GM18511 (cell line): ENCODE results near the gene HINT2.

ENCODE experiments used
- ATAC-seq: cut with Tn5 transposase; IDR thresholded peaks from one replicate; pipeline ENCODE4 v1.9.1; 2021; ENCODE audit warnings: mild to moderate bottlenecking, moderate library complexity; ENCODE audit not compliant: unreplicated experiment

Gene HINT2

DNA sequence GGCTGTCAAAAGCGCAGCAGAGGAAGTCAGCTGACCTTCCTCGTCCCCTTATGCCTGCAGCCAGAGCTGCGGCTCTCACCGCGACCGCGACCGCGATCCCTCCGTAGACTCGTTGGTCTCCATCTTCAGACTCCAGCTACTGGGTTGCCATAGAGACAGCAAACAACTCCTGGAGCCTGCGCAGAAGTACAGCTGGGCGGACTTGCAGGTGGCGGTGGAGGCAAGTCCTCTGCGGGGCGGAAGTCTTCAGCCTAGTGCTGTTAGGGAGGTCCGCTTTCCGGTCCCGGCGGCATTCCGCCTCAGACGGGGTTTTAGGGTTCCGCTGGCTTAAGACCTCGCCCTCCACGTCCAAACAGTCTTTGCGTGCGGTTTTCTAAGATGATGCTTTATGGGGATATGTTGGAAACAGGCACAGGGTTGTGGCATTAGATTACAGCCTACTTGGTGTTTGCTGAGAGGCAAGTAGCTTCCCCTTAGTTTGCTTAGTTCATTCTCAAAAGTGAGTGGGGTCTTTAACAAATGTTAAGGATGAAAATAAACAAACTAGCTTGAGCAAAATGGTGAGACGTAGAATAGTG lies 2.7 kb downstream of the HINT2 start, which contains the start of gene SPAG8:
TSS of gene SPAG8 (minus strand) at position 238 of the 578 bp plus-strand sequence. CDS start at position 123, 115 bp downstream.
- ATAC-seq: peak; percentile 65

DNA sequence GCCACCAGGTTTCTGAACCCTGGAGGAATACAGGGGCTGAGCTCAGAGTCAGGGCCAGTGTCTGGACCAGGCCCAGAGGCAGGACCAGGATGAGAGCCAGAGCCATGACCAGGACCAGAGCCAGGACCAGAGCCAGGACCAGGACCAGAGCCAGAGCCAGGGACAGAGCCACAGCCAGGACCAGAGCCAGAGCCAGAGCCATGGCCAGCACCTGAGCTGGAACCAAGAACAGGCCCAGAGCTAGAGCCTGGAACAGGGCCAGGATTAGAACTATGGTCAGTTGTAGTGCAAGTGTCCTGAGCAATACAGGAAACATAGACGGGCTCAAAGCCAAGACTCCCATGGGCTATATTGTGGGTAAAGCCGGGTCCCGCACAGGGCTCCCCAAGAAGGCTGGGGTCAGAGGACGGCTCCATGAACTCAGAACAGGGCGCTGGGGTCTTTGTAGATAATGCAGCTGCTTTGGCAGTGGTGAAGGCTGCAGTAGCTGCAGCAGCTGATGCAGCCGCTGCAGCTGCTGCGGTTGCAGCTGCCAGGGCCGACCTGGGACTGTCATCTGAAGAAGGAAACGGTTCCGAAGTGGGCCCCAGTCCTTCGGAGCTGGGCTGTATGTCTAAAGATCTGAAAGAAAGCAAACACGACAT lies 3.3 kb downstream of the HINT2 start:
- ATAC-seq: no peak

DNA sequence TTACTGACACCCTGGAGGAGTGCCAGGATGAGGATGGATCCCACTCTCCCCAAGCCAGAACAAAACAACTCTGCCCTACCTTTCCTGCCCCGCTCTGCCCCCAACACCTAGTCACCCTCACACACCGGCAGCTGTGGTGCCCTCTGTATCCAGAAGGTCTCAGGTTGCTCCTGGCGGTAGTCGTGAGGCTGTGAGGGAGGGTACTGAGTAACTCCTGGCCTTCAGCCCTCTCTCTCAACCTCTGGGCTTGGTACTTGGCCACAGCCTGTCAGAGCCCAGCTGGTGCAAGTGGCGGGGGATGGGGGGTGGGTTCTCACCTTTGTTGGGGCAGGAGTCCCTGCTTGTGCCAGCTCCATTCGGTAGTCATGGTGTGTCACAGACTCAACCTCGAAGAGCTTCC lies 4.7 kb downstream of the HINT2 start:
- no peak for ATAC-seq

DNA sequence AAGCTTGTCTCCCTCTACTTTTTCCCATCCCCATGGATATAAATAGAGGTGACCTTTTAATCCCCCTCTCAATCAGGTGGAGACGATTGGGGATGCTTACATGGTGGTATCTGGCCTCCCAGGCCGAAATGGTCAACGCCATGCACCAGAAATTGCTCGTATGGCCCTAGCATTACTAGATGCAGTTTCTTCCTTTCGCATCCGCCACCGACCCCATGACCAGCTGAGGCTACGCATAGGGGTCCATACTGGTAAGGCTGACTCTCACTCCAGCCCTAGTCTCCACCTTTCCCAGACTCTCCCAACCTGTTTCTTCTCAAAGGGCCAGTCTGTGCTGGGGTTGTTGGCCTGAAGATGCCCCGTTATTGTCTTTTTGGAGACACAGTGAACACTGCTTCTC lies 6.4 kb downstream of the HINT2 start:
- no peak for ATAC-seq

DNA sequence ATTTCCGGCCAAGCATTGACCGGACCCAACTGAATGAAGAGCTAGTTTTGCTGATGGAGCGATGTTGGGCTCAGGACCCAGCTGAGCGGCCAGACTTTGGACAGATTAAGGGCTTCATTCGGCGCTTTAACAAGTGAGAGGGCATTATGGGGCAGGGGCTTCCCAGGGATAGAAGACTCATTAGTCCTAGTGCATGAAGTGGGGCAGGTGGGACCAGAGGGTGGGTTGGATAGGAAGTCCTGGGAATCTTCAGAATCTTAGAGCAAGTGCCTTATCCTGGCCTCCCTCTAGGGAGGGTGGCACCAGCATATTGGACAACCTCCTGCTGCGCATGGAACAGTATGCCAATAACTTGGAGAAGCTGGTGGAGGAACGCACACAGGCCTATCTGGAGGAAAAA lies 8.7 kb downstream of the HINT2 start:
- ATAC-seq: no peak

DNA sequence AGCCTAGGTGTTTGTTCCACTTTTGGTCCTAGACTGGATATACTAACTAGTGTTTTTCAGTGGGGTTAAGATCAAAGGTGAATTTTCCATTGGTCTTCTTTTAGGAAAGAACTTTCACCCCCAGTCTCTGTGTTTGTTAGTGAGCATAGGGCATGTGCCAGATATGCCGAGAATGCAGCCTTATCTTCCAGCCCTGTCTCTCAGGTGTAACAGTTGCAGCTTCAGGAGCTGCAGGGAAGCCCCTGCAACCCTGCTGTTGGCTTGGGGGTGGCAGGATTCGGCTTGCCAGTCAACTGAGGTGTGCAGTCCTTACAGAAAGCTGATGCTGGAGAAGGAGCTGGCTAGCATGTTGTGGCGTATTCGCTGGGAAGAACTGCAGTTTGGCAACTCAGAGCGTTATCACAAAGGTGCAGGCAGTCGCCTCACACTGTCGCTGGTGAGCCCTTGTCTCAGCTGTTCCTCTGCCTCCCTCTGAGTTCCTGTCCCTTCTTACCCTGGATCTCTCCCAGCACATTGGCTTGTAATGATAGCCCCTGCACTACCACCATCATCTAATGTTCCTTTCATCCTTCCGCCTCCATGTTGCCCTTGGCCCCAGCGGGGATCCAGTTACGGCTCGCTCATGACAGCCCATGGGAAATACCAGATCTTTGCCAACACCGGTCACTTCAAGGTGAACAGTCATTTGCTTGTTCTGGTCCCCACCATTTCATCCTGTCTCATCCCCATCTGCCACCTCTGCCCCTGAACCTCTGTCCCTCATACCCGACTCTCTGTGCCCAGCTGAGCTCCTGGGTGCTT lies 13.3 kb downstream of the HINT2 start:
- no peak for ATAC-seq

DNA sequence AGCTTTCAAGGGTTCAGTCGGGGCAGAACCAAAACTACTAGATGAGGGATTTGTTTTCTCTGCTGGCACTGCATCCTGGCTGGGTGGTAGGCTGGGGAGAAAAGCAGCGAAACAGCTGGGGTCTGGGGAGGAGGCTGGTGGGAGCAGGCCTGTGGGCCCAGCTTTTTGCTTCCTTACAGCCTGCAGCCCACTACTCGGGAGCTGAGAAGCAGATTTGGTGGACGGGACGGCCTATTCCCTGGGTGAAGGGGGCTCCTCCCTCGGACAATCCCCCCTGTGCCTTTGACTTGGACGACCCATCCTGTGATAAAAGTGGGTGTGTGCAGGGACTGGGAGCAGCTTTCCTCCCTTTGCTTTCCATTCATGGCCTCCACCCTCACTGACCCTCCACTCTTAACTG lies 14.3 kb downstream of the HINT2 start:
- ATAC-seq: no peak

DNA sequence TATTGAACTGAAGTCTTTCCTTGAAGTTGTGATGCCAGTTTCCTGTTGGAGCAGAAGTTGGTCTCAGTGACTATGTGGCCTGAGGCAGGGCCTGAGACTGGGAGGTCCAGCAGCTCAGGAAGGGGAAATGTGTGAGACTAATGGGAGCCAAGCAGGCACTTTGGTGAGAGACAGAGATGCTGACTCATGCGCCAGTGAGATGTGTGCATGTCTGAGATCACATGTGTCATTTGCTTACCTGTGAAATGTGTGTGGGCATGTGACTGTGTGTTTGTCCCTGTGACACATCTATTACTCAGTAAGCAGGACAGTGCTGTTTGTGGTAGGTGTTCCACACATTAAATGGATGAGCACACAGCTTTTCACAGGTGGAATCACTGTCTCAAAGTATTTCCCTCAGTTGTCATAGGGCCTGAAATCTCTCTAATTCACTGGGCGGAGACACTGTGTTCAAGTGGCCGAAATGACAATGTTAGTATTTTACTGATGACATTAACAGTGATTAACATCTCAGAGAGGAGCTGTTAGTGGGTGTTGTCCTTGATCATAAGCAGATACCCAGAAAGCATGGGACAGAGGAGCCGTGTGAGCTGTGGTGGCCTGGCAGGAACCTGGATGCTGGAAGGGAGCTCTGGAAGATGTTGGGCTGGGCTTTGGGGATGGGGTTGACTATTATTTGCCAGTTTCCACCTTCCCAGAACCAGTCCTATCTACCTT lies 16.0 kb downstream of the HINT2 start:
- no peak for ATAC-seq

DNA sequence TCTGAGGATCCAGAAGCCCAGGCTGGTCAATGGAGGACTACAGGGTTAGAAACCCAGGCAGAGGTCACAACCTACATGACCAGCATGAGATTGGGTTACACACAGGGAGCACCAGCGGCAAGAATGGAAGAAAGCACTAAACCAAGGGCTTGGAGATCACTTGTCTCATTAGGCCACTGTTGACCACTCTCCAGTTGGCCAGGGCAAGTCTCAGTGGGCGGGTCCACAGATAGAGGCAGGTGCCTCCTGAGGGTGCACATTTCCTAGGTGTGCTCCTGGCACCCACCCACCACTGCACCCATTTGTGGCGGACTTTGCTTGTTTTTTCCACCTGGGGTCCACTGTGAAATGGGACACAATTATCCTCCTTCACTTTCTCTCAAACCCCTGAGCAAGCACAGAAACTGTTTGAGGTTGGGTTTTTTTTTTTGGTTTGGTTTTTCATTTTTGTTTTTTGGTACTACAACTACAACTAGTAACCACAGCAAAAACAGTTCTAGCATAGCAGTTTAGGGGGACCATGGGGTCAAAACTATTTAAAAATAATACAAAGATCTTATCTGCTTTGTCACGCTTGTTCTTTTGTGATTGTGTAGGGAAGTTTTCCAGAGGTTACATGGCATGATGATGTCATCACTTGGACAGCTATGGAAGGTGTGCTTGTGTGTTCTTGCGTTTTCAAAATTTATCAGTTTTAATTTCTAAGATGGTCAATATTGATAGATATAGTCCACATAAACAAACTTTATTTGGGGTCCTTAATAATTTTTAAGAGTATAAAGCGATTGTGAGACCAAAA lies 17.3 kb downstream of the HINT2 start:
- no peak for ATAC-seq

DNA sequence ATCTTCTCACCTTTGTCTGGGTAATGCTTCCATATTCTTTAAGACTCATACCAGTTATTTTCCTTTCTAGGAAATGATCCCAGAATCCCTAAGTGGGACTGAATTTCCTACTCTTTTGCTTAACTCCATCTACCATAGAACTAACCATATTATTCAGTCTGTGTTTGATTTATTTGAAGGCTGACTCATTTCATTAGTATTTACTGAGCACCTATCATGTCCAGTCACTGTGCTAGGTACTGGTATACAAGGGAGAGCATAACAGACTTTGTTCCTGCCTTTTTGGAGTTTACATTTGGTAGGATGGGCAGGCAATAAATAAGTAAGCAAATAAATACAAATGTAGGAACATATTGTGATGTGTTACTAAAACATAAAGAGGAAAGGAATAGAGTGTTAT lies 19.1 kb downstream of the HINT2 start:
- ATAC-seq: no peak

DNA sequence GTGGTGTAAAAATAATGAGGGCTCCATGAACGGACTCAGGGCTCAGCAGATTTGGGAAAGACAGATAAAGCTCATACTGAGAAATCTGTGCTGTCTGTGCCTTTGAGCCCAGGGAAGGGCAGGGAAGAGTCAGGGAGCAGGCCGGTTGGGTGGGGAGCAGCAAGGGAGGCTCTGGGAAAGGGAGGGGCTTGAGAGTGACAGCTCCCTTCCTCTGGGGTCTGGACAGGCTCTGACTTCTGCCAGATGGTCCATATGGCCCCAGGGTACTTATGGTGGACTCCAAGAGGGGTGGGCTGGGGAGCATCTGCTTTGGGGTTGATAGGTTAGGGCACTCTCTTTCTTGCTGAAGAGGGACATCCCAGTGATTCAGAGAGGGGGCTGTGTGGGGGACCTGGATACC lies 21.4 kb downstream of the HINT2 start:
- ATAC-seq: no peak

DNA sequence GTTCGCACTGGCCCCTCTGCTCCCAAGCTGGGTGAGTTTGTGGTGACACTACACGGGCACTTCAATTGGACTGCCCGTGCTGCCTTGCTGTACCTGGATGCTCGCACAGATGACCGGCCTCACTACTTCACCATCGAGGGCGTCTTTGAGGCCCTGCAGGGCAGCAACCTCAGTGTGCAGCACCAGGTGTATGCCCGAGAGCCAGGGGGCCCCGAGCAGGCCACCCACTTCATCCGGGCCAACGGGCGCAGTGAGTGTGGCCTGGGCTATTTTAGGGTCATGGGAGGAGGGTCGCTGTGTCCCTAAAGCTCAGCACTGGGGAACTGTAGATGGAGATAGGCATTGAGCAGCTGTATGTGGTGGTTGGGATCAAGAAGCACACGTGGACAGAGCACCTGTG lies 22.0 kb downstream of the HINT2 start:
- no peak for ATAC-seq

DNA sequence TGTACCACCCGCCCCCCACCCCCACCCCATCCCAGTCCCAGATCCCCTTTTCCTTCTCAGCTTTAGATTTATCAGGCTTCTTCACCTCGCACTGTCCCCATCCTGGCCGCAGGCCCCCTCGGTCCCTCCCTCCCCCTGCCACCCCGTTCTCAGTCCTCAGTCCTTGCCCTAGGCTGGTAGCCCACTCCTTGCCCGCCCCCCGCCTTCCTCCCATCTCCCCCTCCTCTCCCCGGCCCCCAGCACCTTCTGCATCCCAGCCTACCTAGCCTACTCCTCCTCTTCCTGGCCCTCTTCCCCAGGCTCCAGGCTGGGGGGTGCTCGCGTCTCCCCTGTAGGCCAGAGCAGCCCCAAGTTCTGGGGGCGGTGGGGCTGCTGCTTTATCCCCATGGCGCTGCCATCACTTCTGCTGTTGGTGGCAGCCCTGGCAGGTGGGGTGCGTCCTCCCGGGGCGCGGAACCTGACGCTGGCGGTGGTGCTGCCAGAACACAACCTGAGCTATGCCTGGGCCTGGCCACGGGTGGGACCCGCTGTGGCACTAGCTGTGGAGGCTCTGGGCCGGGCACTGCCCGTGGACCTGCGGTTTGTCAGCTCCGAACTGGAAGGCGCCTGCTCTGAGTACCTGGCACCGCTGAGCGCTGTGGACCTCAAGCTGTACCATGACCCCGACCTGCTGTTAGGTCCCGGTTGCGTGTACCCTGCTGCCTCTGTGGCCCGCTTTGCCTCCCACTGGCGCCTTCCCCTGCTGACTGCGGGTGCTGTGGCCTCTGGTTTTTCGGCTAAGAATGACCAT lies 22.6 kb downstream of the HINT2 start:
- no peak for ATAC-seq

DNA sequence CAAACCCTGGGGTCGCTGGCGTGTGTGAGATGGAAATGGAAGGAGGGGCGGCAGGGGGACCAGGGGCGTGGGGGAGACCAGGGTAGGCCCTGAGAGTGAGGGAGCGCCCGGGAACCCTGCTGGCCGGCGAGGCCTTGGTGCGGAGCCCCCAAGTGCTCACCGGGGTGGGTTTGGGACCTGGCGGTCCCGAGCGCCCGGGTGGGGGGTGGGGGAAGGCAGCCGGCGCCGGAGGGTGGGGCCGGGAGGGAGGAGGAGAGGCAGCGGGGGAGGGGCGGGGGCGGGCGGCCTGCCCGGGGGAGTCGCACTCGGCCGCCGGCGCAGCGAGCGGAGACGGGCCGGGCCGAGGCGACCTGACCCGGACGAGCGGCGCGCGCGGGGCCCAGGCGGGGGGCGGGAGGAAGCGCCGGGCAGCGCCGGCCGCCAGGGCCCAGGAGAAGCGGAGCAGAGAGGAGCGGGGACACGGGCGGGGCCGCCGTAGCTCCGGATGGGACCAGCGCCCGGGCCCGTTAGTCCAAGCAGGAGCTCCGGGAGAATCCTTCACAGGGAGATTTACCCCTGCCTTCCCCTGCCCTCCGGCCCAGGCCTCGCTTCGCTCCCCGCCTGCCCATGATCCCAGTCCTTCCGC lies 23.4 kb downstream of the HINT2 start, which contains the start of gene NPR2:
TSS of gene NPR2 (plus strand) at position 295 of the 625 bp plus-strand sequence. CDS start 818 bp downstream, outside the sequence.
- ATAC-seq: no peak

DNA sequence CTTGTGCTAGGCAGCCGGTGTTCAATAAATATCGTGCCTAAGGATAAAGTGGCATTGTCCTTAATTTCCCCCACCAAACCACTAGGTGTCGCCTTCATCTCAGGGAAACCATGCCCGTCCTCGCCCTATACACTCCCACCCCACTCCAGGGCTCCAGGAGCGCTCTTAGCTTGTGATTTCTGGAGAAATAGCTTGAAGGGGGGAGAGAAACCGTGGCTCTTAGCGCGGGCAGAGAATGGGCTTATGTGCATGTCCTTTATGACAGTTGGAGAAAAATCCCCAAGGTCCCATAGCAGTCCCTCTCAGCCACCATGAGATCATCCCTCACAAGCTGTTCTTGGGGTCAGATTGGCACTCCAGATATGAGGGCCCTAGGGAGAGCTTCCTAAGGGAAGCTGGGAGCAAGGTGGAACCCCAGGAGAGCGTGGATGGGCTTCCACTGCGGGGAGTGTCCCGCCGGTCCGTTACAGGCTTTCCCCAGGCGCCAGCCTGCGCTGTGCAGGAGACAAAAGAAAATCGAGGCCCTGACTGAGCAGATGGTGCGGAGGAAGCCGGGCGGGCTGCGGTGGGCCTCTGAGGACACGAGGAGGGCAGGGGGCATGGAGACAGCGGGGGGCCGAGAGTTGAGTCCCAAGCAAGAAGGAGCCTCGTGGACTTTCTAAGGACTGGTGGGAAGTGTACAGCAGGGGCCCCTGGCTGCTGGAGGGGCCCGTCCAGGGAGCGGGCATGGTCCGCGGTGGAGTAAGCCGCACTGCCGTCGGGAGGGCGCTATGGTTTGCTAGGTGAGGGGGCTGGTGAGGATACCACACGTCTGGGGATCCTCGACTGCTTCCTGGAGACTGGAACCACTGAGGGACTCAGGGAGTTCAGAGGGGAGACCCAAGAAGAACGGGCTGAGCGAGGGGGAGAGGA lies 24.2 kb downstream of the HINT2 start:
- no peak for ATAC-seq

DNA sequence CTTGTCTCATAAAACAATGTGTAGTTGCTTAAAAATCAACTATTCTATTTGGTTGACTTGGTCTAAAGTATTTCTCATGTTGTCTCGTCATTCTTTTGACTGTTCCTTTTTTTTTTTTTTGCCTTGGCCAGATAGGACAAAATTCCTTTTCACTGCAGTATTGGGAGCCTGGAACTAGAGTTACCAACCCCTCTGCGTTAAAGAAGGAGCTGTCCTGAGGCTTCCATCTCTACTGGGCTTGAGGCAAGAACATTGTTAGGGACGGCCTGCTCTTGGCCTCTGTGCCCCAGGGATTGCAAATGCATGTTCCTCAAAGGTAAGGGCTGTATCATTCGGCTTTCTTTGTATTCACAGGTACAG lies 24.8 kb downstream of the HINT2 start:
- no peak for ATAC-seq

DNA sequence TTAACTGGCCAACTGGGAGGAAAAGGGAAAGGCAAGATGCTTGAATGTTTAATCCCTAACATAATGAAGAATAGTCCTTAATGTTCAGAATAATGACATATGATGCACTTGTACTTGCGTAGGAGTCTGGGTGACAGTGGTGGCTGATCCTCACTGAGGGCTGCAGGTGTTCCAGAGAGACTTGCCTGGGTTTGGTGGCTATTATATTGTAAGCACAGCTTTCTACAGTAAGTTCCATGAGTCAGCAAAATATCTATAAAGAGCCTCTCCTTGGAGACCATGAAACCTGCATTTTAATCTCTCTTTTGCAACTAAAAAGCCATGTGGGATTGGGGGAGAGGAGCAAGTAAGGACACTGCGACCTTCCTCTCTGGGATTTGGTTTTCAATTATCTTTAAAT lies 25.3 kb downstream of the HINT2 start:
- no peak for ATAC-seq

DNA sequence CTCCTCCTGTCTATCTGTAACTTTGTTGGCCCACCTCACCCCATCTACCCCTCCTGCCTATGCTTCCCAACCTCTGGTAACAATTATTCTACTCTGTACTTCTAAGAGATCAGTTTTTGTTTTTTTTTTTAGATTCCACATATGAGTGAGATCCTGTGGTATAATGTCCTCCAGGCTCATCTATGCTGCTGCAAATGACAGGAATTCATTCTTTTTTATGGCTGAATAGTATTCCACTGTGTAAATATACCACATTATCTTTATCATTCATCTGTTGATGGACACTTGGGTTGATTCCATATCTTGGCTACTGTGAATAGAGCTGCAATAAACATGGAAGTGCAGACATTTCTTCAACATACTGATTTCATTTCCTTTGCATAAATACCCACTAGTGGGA lies 31.4 kb downstream of the HINT2 start:
- ATAC-seq: no peak
